Skin epidermis (tissue), 12 donors: Measurements from ENCODE around the gene PTAR1.
A peak's percentile ranks its signal among the peaks of the same experiment; 100 is the strongest.

Experiments
- H3K27ac ChIP-seq, 21 experiments: fragments of 200-600 bp; sonication (generic) in 11 of 21; one replicate each; pipeline ENCODE4 v1.5.0; 2020; ENCODE audit warnings: mild to moderate bottlenecking in 3 of 21, inconsistent platforms in 2 of 21, moderate library complexity in 2 of 21
- H3K4me3 ChIP-seq, 7 experiments: fragments of 200-600 bp; sonication (generic) in 2 of 7; one replicate each; pipeline ENCODE4 v1.5.0; 2020; ENCODE audit warnings: inconsistent platforms in 2 of 7, mild to moderate bottlenecking in 2 of 7, moderate library complexity in 1 of 7

PTAR1 gene

DNA sequence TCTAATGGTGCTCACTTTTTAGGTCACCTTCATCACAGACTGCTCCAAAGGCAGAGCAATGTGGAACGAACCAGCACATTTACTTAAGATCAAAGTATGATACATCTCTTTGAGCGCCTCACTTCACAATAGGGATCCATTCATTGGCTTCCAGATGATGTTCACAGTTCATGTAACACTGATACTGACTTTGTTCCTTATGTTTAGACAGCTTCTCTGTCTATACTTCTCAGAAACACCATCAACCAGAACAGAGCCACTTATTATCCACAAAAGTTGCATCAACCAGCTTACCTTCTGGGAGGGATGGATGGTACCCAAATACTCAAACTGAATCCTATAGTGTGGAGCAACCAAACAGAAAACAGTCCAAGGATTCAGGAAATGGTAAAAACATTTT is 4.6 kb downstream of the PTAR1 start:
- no peak overlapping the region for H3K27ac ChIP-seq

DNA sequence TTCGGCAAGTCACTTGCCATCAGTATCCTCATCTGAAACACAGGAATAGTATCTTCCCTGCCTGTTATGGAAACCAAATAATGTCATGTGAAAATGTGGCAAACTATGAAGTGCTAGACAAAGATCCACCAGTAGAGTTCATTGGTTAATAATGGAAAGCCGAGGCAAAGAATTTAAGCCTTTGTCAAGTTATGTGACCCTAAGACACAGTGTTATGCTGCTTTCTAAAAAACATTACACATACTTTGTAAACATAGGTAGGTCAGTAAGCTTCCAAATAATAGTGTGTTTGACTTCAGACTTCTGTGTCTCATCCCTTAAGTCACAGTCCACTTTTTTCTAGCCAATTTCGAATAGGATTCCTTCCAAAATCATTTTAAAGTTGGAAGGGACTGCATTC is 6.0 kb downstream of the PTAR1 start:
- no peak overlapping the region for H3K27ac ChIP-seq
- H3K4me3 ChIP-seq = no peak overlapping the region

More for the DNA sequence above, 4.6 kb downstream of the PTAR1 start:
- no peak overlapping the region for H3K4me3 ChIP-seq

DNA sequence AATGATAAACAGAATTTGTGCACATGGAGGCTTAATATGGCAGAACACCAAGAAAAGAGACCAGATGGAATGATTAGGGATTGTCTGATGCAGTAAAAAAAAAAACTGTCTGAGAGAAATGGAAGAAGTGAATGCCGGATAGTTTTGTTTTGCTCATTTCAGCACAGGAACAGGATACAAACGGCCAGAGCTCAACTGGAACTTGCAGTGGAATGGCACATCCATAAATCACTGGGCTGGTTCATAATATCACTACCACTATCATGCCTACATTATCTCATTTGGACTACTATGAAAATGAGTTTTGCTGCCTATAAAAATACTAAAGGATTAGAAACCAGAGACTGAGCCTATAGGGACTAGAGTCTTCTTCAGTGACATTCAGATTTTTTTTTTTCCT is 9.7 kb downstream of the PTAR1 start:
- no peak overlapping the region for H3K4me3 ChIP-seq
- peak overlapping the region in 1 of 21 experiments; percentile 27 for H3K27ac ChIP-seq

DNA sequence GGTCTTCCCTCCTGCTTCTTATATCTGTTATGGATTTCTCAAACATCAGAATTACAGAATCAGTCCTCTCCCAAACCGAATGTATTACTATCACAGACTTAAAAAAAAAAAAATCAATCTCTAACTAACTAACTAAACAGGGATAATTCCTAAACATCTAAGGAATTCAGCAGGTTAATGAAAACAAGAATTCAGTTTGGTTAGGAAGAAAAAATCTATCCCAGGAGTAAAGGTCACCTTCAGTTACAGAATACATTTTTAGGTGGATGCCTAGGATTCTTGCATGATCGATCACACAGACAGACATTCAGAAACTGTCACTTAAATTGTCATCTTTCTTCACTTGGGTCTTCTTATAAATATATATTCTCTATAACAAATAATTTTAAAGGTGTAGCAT is 11.5 kb downstream of the PTAR1 start:
- H3K27ac ChIP-seq = no peak overlapping the region
- no peak overlapping the region for H3K4me3 ChIP-seq

DNA sequence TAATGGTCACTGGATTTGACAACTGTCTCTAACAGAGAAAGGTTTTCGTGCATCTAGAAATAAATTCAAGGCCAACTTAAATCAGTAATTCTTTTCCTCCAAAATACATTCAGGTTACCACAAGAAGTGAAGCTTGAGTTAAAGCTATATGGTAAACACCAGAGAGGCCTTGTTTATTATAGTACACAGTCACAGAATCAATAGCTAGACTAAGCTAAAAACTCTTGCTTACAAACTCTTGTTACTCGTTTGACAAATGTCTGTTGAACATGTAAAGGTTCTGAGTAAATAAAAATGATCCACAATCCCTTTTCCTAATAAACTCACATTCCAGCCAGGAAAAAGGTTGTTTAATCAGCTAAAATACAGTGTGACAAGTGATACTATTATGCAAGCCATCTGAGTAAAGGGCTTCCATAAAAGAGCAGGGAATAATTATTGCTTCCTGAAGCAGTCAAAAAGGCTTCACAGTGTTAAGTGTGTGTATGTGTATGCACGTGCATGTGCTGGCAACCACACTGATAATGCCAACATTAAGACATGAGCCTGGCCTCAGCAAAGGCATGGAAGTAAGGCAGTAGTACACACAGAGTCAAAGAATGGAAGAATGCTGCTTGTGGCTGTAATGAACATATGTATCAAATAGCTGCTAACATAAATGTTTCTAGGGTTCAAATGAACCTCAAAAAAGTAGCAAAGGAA is 12.8 kb downstream of the PTAR1 start:
- H3K4me3 ChIP-seq = no peak overlapping the region
- H3K27ac ChIP-seq = no peak overlapping the region

DNA sequence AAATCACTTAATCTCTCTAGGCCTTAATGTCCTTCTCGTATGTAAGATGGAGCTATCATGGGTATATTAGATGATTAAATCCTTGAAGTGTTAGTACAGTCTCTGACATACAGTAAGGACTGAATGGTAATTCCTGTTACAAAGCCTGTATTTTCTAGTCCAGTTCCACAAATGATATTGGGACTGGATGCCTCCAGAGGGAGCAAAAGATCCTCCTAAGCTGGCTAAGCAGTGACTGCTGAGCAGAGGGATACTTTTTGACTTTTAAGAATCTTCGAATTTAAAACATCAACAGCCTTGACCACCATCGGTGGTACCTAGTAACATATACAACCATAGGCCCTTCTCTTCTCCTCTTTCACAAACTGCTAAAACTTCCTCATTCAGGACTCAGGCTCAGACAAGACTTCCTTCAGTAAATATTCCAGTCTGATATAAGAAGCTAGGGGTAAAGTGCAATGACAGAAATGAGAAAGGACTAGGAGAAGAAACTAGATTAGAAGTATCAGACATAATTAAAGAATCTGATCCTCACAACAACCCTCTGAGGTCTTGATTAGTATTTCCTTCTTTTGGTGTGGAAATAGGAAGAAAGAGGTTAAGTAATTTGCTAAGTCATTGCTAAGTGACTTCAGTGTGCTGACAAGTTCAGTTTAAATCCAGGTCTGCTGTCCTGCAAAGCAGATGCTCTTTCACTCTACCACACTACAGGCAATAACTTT is 13.9 kb downstream of the PTAR1 start:
- H3K27ac ChIP-seq = no peak overlapping the region

DNA sequence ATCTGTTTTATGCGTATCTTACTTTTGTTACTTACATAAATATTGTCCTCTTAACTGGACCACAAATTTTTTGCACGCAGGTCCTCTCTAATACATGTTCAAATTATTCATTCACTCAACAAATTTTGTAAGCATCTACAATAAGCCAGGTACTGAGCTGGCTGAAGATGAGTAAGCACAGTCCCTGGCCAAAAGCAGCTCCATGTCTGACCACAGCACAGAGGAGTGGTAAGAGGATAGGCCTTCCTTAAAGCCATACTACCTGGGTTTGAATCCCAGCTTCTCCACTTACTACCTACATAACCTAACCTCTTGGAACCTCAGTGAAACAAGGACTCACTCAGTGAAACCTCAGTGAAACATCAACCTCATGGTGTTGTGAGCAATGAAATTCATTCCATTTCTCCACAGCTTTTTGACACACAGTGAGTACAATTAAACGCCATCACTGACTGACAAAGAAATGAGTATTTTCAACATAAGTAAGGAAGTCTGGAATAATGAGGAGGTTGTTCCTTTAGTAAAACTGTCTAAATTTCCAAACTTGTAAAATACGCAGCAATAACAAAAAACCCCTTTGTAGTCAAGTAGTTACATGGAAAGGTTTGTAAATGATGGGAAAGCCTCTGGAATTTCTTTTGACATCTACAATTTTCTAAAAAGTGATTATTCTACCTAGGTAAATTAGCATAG is 15.0 kb downstream of the PTAR1 start:
- Histone ChIP-seq H3K4me3 (no peak overlapping the region), H3K27ac (peak overlapping the region in 1 of 21 experiments; percentile 37)

More for the DNA sequence above, 13.9 kb downstream of the PTAR1 start:
- H3K4me3 ChIP-seq = no peak overlapping the region

DNA sequence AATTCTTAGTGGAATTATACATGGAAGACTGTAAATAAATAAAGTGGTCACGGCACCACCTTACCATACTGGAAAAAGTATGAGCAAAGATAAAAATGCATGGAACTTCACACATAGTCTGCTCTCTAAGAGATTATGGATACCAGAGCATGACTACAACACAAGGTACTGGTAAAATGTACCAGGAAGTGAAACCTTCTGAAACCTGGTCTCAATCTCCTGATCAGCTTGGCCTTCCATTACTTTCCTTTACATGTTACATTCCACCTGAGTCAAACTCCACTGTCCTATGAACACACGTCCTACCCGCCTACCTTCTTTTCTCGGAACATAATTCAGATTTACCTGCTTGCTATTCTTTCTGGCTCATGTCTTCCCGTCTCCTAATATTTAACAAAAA is 15.9 kb downstream of the PTAR1 start:
- no peak overlapping the region for H3K4me3 ChIP-seq

DNA sequence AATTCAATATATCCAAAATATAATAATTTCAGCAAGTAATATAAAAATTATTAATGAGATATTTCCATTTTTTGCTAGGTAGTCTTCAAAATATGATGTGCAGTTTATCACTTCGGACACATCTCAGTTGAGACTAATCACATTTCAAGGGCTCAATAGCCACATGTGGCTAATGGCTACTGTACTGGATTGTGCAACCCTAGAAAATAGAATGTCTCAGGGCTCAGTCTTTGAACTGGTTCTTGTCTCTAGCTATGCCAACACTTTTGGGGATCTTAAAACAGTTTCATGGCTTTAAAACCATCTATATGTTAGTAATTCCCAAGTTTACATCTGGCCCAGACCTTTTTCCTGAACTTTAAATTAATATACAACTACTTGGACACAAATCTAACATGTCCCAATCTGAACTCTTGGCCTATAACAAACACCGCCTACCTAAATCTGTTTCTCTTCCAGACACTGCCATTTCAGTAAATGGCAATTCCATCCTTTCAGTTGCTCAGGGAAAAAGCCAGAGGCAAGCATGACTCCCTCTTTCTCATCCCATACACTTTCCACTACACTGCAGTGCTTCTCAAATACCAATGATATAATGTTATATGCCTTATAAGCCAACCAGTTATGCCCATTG is 18.8 kb downstream of the PTAR1 start:
- H3K4me3 ChIP-seq = no peak overlapping the region
- H3K27ac ChIP-seq = no peak overlapping the region

More for the DNA sequence above, 15.9 kb downstream of the PTAR1 start:
- H3K27ac ChIP-seq = peak overlapping the region in 1 of 21 experiments; percentile 37

DNA sequence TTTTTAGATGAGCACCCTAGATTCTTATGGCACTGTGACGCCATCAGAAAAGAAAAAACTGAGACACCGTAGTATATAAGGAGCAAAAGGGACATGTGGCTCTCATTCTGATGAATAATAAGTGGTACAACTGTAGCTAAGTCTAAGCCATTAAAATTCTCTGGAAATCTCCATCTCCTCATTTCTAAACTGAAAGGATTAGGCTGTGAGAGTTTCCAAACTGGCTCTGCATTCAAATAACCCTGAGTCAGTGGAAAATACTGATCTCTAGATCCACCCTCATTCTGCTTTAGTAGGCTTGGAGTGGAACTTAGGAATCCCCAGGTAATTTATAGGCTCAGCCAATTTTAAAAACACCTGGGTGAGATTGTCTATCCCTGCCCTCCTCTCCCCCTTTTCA is 28.5 kb downstream of the PTAR1 start:
- Histone ChIP-seq H3K4me3 (no peak overlapping the region), H3K27ac (no peak overlapping the region)

DNA sequence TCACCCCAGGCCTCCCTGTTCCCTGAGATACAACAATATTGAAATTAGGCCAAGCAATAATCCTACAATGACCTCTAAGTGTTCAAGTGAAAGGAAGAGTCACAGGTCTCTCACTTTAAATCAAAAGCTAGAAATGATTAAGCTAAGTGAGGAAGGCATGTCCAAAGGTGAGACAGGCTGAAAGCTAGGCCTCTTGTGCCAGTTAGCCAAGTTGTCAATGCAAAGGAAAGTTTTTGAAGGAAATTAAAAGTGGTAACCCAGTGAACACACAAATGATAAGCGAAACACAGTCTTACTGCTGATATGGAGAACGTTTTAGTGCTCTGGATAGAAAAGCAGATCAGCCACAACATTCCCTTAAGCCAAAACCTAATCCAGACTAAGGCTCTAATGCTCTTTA is 39.8 kb downstream of the PTAR1 start:
- Histone ChIP-seq H3K27ac (no peak overlapping the region), H3K4me3 (no peak overlapping the region)

DNA sequence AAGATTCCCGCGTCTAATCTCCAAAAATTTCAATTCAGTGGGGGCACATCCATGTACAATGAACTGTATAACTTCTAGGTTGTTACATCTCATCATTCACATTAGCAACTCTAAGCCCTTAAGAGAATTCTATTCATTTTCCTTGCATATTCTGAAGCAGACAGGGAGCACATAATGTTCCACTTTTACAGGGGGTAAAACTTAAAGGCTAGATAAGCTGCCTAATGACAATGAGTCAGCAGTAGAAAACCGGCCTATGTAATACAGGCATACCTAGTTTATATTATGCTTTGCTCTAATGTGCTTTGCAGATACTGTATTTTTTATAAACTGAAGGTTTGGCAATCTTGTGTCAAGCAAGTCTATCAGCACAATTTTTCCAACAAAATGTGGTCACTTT is 40.4 kb downstream of the PTAR1 start:
- H3K27ac ChIP-seq = no peak overlapping the region
- no peak overlapping the region for H3K4me3 ChIP-seq

DNA sequence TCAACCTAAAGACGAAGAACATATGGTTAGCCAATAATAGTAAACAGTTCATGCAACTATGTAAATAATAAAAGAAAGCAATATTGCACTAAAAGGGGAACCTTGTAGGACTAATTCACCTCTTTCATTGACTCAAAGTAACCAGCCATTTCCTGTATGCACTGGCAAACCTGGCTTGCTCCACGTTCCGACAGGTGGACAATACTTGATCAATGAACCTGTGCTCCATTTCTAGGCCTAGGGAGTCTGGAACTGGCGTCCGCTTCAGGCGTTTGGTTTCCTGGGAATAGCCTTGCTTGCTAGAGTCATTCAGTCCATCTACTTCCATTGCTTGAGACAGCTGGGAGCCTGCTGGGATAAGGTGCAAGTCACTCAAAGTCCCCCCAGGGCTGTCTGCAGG is 41.6 kb downstream of the PTAR1 start:
- no peak overlapping the region for H3K27ac ChIP-seq
- no peak overlapping the region for H3K4me3 ChIP-seq

DNA sequence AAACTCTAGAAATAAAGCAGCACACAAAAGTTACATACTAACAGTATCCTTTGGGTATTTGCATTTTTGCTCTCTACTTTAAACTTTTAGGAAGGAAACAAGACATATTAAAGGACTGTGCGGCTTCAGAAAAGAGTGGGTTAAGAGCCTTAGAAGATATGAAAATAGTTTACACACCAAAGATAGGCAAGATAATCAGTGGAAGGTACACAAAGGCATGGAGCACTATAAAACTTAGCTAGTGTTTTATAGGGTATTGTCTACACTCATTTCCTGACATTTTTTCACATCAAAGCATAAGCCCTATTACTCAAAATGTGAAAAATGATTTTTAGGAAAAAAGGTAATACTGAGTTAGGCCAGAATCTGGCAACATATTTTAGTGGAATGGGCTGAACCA is 44.0 kb downstream of the PTAR1 start:
- no peak overlapping the region for H3K27ac ChIP-seq
- H3K4me3 ChIP-seq = no peak overlapping the region

DNA sequence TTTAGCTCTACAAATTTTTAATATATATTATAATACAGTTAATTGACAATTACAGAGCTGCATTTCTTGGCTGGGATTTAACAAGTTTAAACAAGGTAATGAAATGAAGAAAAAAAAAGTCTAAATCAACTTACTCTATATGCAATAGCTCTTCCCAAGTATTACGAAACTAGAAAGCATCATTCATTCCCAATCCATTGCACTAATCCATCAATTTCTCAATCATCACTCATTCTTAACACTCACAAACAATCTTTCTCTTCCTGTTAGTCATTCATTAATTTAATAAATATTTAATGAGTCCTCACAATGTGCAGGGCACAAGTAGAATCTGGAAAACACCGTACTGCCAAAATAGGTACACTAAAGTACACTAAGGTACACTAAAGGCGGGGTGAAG is 44.7 kb downstream of the PTAR1 start:
- no peak overlapping the region for H3K27ac ChIP-seq
- H3K4me3 ChIP-seq = no peak overlapping the region

DNA sequence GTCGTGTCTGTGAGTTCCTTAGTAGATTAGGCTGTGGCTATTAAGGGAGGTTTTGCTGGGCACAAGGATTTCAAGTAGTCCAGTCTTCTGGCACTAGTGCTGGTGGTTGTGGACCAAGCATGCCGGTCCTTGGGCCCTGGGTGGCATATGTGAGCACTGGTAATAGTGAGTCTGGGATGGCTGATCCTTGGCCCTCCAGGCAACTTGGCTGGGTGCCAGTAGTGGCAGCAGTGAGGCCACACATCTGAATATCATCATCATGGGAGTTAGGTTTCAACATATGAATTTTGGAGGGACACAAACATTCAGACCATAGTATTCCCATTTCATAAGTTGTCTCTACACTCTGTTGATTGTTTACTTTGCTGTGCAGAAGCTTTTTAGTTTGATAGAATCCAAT is 62.3 kb downstream of the PTAR1 start:
- Histone ChIP-seq H3K27ac (no peak overlapping the region), H3K4me3 (no peak overlapping the region)

DNA sequence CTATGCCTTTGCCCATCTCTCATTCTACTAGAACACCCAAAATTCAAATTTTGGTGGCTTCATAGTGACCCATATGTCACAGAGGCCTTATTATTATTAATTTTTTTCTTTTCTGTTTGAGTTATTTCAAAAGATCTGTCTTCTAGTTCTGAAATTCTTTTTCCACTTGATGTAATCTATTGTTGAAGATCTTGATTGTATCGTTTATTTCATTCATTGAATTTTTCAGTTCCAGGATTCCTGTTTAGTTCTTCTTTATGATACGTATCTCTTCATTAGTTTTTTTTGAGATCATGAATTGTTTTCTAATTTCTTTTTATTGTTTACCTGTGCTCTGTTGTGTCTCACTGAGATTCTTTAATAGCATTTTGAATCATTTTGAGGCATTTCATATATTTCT is 63.0 kb downstream of the PTAR1 start:
- no peak overlapping the region for H3K4me3 ChIP-seq
- no peak overlapping the region for H3K27ac ChIP-seq

DNA sequence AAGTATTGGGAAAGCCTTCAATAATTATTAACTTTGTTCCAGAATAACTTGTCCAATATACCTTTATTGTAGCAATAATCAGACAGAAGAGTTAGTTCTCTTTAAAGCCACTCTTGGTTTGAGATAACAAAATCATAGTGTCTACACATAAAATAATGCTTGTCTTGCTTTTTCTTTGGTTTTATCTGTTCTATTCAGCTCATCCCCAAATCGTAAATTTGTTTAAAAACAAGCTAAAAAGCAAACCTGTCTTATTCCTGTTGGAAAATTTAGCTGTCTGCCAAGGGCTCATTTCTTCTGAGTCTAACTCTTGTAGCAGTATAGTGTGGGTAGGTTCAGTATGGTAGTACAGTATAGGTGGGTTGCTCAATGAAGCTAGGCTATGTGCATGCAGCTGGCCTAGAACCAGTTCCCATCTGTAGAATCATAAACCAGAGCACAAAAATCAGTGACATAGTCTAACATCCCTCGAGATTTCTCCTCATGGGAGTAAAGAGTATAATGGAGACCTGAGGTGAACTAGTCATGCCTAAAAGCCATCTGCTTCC is 69.7 kb downstream of the PTAR1 start:
- Histone ChIP-seq H3K4me3 (no peak overlapping the region), H3K27ac (no peak overlapping the region)

DNA sequence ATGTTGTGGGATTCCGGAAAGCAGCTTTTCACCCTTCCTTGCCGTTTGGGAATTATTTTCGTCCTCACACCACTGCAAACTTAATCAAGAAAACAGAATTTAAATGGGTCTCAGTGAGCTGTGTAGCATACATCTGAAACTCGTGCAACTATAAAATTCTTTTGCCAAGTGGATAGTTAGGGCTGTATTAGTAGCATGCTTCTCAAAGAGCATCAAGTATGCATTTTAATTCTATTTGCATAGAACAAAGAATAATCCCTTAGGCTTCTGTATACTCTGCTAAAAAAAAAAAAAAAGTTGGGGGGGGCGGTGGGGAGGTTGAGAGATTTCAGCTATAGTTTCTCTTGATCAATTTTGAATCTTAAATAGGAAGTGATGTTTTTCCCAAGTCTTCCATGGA is 75.9 kb downstream of the PTAR1 start:
- Histone ChIP-seq H3K4me3 (no peak overlapping the region), H3K27ac (no peak overlapping the region)

DNA sequence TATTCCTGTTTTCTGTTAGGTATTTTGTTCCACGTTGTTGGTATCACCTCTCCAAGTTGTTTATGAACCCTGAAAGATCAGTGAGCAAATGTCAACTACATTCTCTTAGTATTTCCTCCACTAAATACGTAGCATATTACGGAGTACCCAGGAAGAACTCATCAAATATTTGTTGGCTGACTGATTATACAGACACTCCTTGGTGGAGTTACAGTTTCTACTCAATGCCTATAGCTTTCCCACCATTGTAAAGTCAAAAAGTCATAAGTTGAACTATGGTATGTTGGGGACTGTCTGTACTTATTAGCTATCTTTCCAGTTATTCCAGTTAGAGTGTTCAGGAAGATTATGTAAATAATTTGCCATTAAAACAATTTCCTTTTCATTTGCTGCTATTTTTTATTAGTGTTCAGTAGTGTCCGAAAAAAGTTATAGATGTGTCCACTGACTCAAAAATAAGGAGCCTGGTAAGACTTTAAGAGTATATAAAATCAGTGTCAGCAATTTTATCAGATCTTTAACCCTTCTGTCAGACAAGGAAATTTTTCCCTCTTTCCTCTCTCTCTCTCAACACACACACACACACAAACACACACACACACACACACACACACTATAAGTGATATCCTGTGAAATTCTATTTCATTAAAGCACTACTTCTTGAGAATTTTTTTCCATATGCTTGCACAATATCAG is 80.8 kb downstream of the PTAR1 start:
- H3K4me3 ChIP-seq = no peak overlapping the region

More for the DNA sequence above, 80.8 kb downstream of the PTAR1 start:
- no peak overlapping the region for H3K27ac ChIP-seq
